Measurements from ENCODE around the gene PRSS38. TPM values are rescaled to one million over a fixed set of nuclear protein-coding genes. Genes with fewer than 3 reads are reported as not detected.

Gene PRSS38
- total RNA-seq, 1 experiment from 2014 or later: not detected

GRCh38 chr1:227769047-227769935, 46.2 kb upstream of the PRSS38 start:
- Histone ChIP-seq H3K9ac (ENCODE audit: low read length) (no peak overlapping the region), H3K9me2 (ENCODE audit: insufficient read depth) (no peaks in the 10 kb centered on the region), H3K79me2 (ENCODE audit: insufficient read depth, low read length) (0 out of 2 replicates have a peak, but pooled peaks cover 10% of the 10 kb centered on the region), H4K20me1 (ENCODE audit: insufficient read depth) (no peaks in the 10 kb centered on the region), H3K9me3 (ENCODE audit: control insufficient read depth in 1 of 2, insufficient read depth in 1 of 2, low read depth in 1 of 2, low read length in 2 of 2) (no peaks in the 10 kb centered on the region), H3K36me3 (ENCODE audit: control insufficient read depth in 1 of 2, insufficient read depth in 2 of 2, low read length in 2 of 2) (peaks cover 11 to 20% of the 10 kb centered on the region in 2 experiments; a peak in 3 of 4 replicates), H3K4me1 (ENCODE audit: control insufficient read depth in 1 of 2, insufficient read depth in 2 of 2, low read length in 2 of 2) (peaks cover 0 to under 1% of the 10 kb centered on the region in 2 experiments; a peak in 1 of 4 replicates), H3K4me2 (ENCODE audit: low read length) (no peak overlapping the region), H3K27ac (ENCODE audit: low read depth, low read length) (no peak overlapping the region), H3K4me3 (replicated peaks in 1 of 2; ENCODE audit: low read depth in 1 of 2, low read length in 2 of 2) (no peak overlapping the region), H2AFZ (ENCODE audit: low read depth, low read length, poor library complexity, severe bottlenecking) (no peak overlapping the region), H3K27me3 (ENCODE audit: insufficient read depth, low read length) (no peaks in the 10 kb centered on the region)
- no TSS peak for BruUV-seq (replicated peaks)
- DNase-seq (ENCODE audit: low read depth, low spot score) (no peak), ATAC-seq (no peak)
- ChIA-PET POLR2A (no interaction called here), CTCF (no interaction called here), RAD21 (ENCODE audit: low non-redundant PET in 1 of 2, low total read pairs in 2 of 2, uncharacterized antibody in 2 of 2, unreplicated experiment in 2 of 2) (no interaction called here)
- intact Hi-C loops (cut with micrococcal nuclease): loop anchor here (10.0 kb wide), 1 partner anchor 306 kb away; no protein-coding TSS in a partner anchor
- TF ChIP-seq REST (IDR thresholded peaks at IDR 0.05; ENCODE audit: low read depth) (no peak), EGR1 (IDR thresholded peaks at IDR 0.05; ENCODE audit: low read depth) (no peak), ELF1 (IDR thresholded peaks at IDR 0.05; ENCODE audit: borderline replicate concordance, low read depth) (no peak), RAD21 (IDR thresholded peaks at IDR 0.05; ENCODE audit: low read depth) (no peak), EZH2 (IDR thresholded peaks at IDR 0.05) (no peak), POLR2A (IDR thresholded peaks at IDR 0.05; ENCODE audit: borderline replicate concordance, extremely low read depth, insufficient read depth, insufficient read length) (no peak)
- TF ChIP-seq, protein P1, sequence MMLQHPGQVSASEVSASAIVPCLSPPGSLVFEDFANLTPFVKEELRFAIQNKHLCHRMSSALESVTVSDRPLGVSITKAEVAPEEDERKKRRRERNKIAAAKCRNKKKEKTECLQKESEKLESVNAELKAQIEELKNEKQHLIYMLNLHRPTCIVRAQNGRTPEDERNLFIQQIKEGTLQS (IDR thresholded peaks at IDR 0.05): no peak
